ENCODE measurements around the gene AGAP1. TPM values are rescaled to one million over a fixed set of nuclear protein-coding genes. Genes with fewer than 3 reads are reported as not detected.
"Not testable (repeated sequence)": the region's sequence is repeated elsewhere in the genome, so short reads cannot be mapped to it uniquely, and the experiment has no call there.

The AGAP1 gene
- total RNA-seq, 1 donor: 1.1 TPM

GRCh38 chr2:235602971-235603370, 109.1 kb downstream of the AGAP1 start:
- not testable (repeated sequence) for DNase-seq (ENCODE audit: low read depth in 2 of 3, low spot score in 2 of 3)

GRCh38 chr2:235603659-235604058, 109.8 kb downstream of the AGAP1 start:
- no peak for DNase-seq (ENCODE audit: low read depth in 2 of 3, low spot score in 2 of 3)

GRCh38 chr2:235605312-235606003, 111.6 kb downstream of the AGAP1 start:
- DNase-seq (ENCODE audit: low read depth in 2 of 3, low spot score in 2 of 3): peak in 1 of 3 donors; percentile 22

GRCh38 chr2:235606004-235606715, 112.3 kb downstream of the AGAP1 start:
- no peak for DNase-seq (ENCODE audit: low read depth in 2 of 3, low spot score in 2 of 3)

GRCh38 chr2:235607546-235608199, 113.8 kb downstream of the AGAP1 start:
- DNase-seq (ENCODE audit: low read depth in 2 of 3, low spot score in 2 of 3): no peak

- DNase-seq (ENCODE audit: low read depth in 2 of 3, low spot score in 2 of 3): no peak
Measured at GRCh38 chr2:235608200-235608887, 114.5 kb downstream of the AGAP1 start.

GRCh38 chr2:235609321-235609720, 115.5 kb downstream of the AGAP1 start:
- no peak for DNase-seq (ENCODE audit: low read depth in 2 of 3, low spot score in 2 of 3)

GRCh38 chr2:235609746-235610145, 115.9 kb downstream of the AGAP1 start:
- DNase-seq (ENCODE audit: low read depth in 2 of 3, low spot score in 2 of 3): no peak

GRCh38 chr2:235610696-235611257, 116.9 kb downstream of the AGAP1 start:
- no peak for DNase-seq (ENCODE audit: low read depth in 2 of 3, low spot score in 2 of 3)

- DNase-seq (ENCODE audit: low read depth in 2 of 3, low spot score in 2 of 3): no peak
Measured at GRCh38 chr2:235611349-235611748, 117.5 kb downstream of the AGAP1 start.

GRCh38 chr2:235611756-235612155, 117.9 kb downstream of the AGAP1 start:
- DNase-seq (ENCODE audit: low read depth in 2 of 3, low spot score in 2 of 3): no peak

GRCh38 chr2:235612181-235612950, 118.5 kb downstream of the AGAP1 start:
- DNase-seq (ENCODE audit: low read depth in 2 of 3, low spot score in 2 of 3): no peak

- no peak for DNase-seq (ENCODE audit: low read depth in 2 of 3, low spot score in 2 of 3)
Measured at GRCh38 chr2:235613649-235614048, 119.8 kb downstream of the AGAP1 start.

GRCh38 chr2:235614176-235614860, 120.5 kb downstream of the AGAP1 start:
- DNase-seq (ENCODE audit: low read depth in 2 of 3, low spot score in 2 of 3): no peak

GRCh38 chr2:235614900-235615712, 121.3 kb downstream of the AGAP1 start:
- DNase-seq (ENCODE audit: low read depth in 2 of 3, low spot score in 2 of 3): no peak

- no peak for DNase-seq (ENCODE audit: low read depth in 2 of 3, low spot score in 2 of 3)
Measured at GRCh38 chr2:235616885-235617284, 123.0 kb downstream of the AGAP1 start.

- DNase-seq (ENCODE audit: low read depth in 2 of 3, low spot score in 2 of 3): no peak
Measured at GRCh38 chr2:235618039-235618438, 124.2 kb downstream of the AGAP1 start.

- no peak for DNase-seq (ENCODE audit: low read depth in 2 of 3, low spot score in 2 of 3)
Measured at GRCh38 chr2:235619544-235619943, 125.7 kb downstream of the AGAP1 start.

- DNase-seq (ENCODE audit: low read depth in 2 of 3, low spot score in 2 of 3): no peak
Measured at GRCh38 chr2:235621736-235622135, 127.9 kb downstream of the AGAP1 start.
